ENCODE data around the gene CNIH2. TPM values are rescaled to one million over a fixed set of nuclear protein-coding genes. Genes with fewer than 3 reads are reported as not detected.

Gene CNIH2
- total RNA-seq, 1 experiment from 2014 or later, result 1.3 TPM

DNA sequence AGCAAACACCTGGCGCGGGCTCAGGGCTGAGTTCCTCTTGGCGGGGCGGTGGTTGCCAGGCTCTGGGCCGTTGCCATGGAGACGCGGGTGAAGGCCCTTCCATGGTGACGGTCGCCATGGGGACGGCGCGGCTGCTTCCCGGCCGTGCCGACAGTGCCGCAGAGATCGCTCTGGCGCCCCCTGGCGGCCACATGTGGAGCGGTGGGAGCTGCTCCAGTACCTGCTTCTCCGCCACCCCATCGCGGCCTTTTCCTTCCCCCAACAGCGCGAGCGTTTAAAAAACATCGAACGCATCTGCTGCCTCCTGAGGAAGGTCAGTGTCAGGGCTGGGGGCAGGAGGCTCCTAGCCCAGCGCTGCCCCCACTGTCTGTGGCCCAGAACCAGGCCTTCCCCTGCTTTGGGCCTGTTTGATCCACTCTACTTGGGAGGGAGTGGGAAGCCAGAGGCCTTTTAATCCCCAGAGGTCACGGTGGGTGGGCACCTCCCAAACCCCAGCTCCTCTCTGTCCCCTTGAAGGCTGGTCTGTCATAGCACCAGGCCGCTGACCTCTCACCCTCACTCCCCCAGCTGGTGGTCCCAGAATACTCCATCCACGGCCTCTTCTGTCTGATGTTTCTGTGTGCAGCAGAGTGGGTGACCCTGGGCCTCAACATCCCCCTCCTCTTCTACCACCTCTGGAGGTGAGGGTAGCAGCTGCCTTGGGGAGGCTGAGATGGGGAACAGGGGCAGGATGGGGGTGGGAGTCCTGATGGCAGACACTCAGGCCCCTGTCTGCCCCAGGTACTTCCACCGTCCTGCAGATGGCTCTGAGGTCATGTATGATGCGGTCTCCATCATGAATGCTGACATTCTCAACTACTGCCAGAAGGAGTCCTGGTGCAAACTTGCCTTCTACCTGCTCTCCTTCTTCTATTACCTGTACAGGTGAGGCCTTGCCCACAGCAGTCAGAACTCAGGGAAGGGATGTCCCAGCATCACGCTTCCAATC lies 4.8 kb downstream of the CNIH2 start (continued):
- TF ChIP-seq, protein P1, sequence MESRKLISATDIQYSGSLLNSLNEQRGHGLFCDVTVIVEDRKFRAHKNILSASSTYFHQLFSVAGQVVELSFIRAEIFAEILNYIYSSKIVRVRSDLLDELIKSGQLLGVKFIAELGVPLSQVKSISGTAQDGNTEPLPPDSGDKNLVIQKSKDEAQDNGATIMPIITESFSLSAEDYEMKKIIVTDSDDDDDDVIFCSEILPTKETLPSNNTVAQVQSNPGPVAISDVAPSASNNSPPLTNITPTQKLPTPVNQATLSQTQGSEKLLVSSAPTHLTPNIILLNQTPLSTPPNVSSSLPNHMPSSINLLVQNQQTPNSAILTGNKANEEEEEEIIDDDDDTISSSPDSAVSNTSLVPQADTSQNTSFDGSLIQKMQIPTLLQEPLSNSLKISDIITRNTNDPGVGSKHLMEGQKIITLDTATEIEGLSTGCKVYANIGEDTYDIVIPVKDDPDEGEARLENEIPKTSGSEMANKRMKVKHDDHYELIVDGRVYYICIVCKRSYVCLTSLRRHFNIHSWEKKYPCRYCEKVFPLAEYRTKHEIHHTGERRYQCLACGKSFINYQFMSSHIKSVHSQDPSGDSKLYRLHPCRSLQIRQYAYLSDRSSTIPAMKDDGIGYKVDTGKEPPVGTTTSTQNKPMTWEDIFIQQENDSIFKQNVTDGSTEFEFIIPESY (IDR thresholded peaks at IDR 0.05; ENCODE audit: extremely low read depth, insufficient replicate concordance, low read length), result no peak
- TF ChIP-seq RAD21 (IDR thresholded peaks at IDR 0.05; ENCODE audit: low read depth) (no peak), EZH2 (IDR thresholded peaks at IDR 0.05) (no peak)
- TF ChIP-seq, protein P2, sequence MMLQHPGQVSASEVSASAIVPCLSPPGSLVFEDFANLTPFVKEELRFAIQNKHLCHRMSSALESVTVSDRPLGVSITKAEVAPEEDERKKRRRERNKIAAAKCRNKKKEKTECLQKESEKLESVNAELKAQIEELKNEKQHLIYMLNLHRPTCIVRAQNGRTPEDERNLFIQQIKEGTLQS (IDR thresholded peaks at IDR 0.05), result no peak

DNA sequence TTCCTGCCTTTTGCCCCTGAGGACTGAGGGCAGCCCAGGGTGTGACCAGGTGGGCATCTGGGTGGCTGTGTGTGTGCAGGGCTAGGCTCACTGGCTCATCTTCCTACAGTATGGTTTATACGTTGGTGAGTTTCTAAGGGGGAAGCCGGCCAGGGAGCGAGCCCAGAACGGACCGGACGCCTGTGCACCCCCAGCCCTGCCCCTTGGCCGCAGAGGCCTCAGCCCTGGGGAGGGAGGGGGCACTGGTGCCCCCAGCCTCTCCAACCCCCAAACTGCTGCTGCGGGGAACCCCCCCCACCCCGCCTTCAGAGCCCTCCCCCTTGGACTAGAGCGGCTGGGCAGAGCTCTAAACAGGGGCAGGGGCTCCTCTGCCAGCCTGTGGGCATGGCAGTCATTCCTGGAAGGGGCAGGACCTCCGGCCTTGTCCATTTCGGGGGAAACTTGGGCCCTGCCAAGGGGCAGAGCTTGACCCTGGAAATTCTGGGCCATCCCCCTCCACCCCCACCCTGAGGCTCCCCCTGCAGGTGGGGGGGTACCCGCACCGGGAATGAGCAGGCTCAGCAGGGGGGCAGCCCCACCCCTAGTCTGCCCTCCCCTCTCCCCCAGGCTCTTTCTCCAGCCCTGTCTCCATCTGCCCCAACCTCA lies 5.6 kb downstream of the CNIH2 start:
- H3K9ac ChIP-seq (ENCODE audit: low read length), result no peak overlapping the region
- peaks cover 4 to 35% of the 10 kb centered on the region in 2 experiments; a peak in 3 of 4 replicates for H3K4me1 ChIP-seq (ENCODE audit: control insufficient read depth in 1 of 2, insufficient read depth in 2 of 2, low read length in 2 of 2)
- H3K9me3 ChIP-seq (ENCODE audit: control insufficient read depth in 1 of 2, insufficient read depth in 1 of 2, low read depth in 1 of 2, low read length in 2 of 2), result no peaks in the 10 kb centered on the region
- ChIA-PET RAD21 (ENCODE audit: low non-redundant PET in 1 of 2, low total read pairs in 2 of 2, uncharacterized antibody in 2 of 2, unreplicated experiment in 2 of 2) (no interaction called here), POLR2A (no interaction called here), CTCF (interaction anchor here (1.0 to 3.0 kb wide), 3 partner anchors 11 to 572 kb away, joined by 3 to 17 read pairs (median 3); partner anchors contain the start of gene KAT5)
- no peak overlapping the region for H2AFZ ChIP-seq (ENCODE audit: low read depth, low read length, poor library complexity, severe bottlenecking)
- H3K9me2 ChIP-seq (ENCODE audit: insufficient read depth), result no peaks in the 10 kb centered on the region
- no peak overlapping the region for H3K4me3 ChIP-seq (replicated peaks in 1 of 2; ENCODE audit: low read depth in 1 of 2, low read length in 2 of 2)
- H3K36me3 ChIP-seq (ENCODE audit: control insufficient read depth in 1 of 2, insufficient read depth in 2 of 2, low read length in 2 of 2), result no peaks in the 10 kb centered on the region
- no peak overlapping the region for H3K4me2 ChIP-seq (ENCODE audit: low read length)
- BruUV-seq (replicated peaks), result no TSS peak
- H3K79me2 ChIP-seq (ENCODE audit: insufficient read depth, low read length), result peaks cover 18% of the 10 kb centered on the region
- 0 out of 2 replicates have a peak overlapping the region, but pooled peaks have one; percentile 31 for H3K27ac ChIP-seq (ENCODE audit: low read depth, low read length)
- no peaks in the 10 kb centered on the region for H3K27me3 ChIP-seq (ENCODE audit: insufficient read depth, low read length)
- TF ChIP-seq, protein P3, sequence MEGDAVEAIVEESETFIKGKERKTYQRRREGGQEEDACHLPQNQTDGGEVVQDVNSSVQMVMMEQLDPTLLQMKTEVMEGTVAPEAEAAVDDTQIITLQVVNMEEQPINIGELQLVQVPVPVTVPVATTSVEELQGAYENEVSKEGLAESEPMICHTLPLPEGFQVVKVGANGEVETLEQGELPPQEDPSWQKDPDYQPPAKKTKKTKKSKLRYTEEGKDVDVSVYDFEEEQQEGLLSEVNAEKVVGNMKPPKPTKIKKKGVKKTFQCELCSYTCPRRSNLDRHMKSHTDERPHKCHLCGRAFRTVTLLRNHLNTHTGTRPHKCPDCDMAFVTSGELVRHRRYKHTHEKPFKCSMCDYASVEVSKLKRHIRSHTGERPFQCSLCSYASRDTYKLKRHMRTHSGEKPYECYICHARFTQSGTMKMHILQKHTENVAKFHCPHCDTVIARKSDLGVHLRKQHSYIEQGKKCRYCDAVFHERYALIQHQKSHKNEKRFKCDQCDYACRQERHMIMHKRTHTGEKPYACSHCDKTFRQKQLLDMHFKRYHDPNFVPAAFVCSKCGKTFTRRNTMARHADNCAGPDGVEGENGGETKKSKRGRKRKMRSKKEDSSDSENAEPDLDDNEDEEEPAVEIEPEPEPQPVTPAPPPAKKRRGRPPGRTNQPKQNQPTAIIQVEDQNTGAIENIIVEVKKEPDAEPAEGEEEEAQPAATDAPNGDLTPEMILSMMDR (IDR thresholded peaks at IDR 0.05 in 2 of 3, conservative IDR thresholded peaks at IDR 0.05 in 1 of 3; ENCODE audit: borderline replicate concordance in 1 of 3, insufficient read depth in 1 of 3, low read depth in 2 of 3, low read length in 2 of 3), result peak in 2 of 3 experiments; percentile 17 to 21; a peak in 2 of 6 replicates
- TF ChIP-seq, protein P4, sequence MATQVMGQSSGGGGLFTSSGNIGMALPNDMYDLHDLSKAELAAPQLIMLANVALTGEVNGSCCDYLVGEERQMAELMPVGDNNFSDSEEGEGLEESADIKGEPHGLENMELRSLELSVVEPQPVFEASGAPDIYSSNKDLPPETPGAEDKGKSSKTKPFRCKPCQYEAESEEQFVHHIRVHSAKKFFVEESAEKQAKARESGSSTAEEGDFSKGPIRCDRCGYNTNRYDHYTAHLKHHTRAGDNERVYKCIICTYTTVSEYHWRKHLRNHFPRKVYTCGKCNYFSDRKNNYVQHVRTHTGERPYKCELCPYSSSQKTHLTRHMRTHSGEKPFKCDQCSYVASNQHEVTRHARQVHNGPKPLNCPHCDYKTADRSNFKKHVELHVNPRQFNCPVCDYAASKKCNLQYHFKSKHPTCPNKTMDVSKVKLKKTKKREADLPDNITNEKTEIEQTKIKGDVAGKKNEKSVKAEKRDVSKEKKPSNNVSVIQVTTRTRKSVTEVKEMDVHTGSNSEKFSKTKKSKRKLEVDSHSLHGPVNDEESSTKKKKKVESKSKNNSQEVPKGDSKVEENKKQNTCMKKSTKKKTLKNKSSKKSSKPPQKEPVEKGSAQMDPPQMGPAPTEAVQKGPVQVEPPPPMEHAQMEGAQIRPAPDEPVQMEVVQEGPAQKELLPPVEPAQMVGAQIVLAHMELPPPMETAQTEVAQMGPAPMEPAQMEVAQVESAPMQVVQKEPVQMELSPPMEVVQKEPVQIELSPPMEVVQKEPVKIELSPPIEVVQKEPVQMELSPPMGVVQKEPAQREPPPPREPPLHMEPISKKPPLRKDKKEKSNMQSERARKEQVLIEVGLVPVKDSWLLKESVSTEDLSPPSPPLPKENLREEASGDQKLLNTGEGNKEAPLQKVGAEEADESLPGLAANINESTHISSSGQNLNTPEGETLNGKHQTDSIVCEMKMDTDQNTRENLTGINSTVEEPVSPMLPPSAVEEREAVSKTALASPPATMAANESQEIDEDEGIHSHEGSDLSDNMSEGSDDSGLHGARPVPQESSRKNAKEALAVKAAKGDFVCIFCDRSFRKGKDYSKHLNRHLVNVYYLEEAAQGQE (IDR thresholded peaks at IDR 0.05; ENCODE audit: low read depth), result no peak
- DNase-seq (ENCODE audit: low read depth, low spot score) (no peak), ATAC-seq (no peak)
- intact Hi-C loops (cut with micrococcal nuclease), result no loop called here
- no peaks in the 10 kb centered on the region for H4K20me1 ChIP-seq (ENCODE audit: insufficient read depth)

Measured in HCT116 (cell line).